NCI-H510A treated with DMSO at 0.1 percent for 48 hours (cell line): ENCODE measurements around the gene CACNA2D1.
"Not testable (repeated sequence)": the region's sequence is repeated elsewhere in the genome, so short reads cannot be mapped to it uniquely, and the experiment has no call there.

ENCODE experiments used
- DNase-seq: peaks from one replicate; lab custom pipeline; 2025; lab: John Stamatoyannopoulos, UW

CACNA2D1 gene

GRCh38 chr7:82434275-82435022 lies 9.1 kb downstream of the CACNA2D1 start:
- DNase-seq = no peak

- DNase-seq = no peak
These were observed 10.1 kb downstream of the CACNA2D1 start for GRCh38 chr7:82433507-82433906.

DNA sequence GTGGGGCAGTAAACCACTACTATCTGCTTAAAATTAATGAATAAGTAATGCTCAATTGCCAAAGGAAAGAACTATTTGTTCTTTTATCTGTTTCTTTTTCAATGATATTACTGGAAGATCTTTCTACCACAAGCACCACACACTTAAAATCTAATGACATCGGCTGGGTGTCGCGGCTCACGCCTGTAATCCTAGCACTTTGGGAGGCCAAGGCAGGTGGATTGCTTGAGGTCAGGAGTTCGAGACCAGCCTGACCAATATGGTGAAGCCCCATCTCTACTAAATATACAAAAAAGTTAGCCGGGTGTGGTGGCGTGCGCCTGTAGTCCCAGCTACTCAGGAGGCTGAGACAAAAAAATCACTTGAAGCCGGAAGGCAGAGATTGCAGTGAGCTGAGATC lies 10.8 kb downstream of the CACNA2D1 start:
- DNase-seq = not testable (repeated sequence)

DNA sequence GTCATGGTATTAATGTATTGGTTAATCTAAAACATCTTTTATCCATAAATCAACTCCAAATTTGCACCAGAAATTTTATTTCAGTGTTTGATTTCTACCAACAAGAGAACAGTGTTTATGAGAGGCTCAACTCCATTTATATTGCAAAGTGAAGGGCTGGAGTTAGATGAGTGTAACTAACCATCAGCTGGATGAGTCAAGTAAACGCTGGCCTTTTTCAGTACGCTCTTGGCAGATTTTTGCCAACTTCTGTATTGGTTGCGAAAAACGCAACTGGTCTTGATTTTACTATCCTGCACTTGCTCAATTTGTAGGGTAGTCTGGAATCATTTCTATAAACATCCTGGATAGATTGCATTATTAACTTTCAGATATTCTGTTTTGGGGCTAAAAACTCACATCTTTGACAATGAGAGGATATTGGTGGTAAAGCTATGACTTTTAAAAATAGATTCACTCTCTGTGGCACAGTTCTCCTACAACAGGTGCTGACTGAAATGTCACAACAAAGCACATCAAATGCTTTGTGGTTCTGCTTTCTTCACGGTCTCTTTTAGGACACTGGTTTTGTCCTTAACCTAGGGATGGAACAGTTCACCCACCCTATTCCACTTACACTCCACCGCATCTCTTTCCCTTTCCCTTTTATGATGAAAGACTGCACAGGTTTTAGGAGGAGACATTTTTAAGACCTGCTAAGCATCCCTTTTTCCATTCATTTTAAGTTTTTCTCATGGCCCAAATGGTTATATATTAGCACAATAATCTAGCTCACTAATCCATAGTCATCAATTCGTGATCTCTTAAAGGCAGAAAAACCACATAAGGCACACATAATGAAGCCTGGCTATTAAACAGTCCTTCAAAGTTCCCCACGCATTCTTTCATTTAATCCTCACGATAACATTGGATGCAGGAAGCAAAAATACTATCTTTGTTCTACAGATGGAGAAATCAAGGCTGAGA lies 12.8 kb downstream of the CACNA2D1 start:
- DNase-seq = no peak

DNA sequence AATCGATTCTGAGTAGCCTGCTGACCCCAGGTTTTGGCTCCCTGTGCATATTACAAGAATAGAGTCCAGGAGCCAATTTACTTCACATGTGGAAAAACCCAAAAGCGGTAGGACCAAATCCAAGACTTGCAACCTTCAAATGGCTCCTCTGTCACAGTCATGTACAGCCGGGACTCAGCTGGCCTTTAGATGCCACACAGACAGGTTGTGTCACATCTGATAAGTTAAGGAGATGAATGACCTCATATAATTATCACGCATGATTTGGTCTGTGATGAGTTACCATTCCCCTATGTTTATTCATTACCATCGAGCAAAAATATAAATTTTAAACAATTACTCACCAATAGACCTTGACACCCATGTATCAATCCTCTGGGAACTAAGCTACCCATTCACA lies 14.2 kb downstream of the CACNA2D1 start:
- DNase-seq = no peak

GRCh38 chr7:82428186-82428961 lies 15.2 kb downstream of the CACNA2D1 start:
- no peak for DNase-seq

GRCh38 chr7:82423446-82423845 lies 20.1 kb downstream of the CACNA2D1 start:
- no peak for DNase-seq

DNA sequence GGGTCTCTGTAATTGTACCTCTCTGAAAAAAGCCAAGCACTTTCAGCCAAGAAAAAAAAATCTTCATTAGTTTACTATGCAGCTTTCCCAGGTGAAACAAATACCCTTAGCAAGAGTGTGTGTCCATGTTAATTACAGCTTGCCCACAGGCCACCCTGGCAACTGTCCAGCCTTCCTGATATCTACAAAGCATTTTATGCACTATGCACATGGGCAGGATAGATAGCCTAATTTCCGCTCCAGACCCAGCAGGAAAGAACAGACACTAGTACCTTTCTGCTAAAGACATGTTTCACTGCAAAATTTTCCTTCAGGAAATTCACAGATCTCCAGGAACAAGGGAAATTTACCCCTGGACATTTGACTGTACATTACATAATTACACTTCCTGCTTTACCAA lies 24.4 kb downstream of the CACNA2D1 start:
- no peak for DNase-seq

- no peak for DNase-seq
These were observed 25.7 kb downstream of the CACNA2D1 start for GRCh38 chr7:82417898-82418297.

GRCh38 chr7:82416402-82416801 lies 27.2 kb downstream of the CACNA2D1 start:
- no peak for DNase-seq

- DNase-seq = no peak
These were observed 29.2 kb downstream of the CACNA2D1 start for GRCh38 chr7:82414389-82414788.

GRCh38 chr7:82413237-82413636 lies 30.3 kb downstream of the CACNA2D1 start:
- DNase-seq = peak; percentile 14

- DNase-seq = no peak
These were observed 31.8 kb downstream of the CACNA2D1 start for GRCh38 chr7:82411732-82412131.

- peak; percentile 63 for DNase-seq
These were observed 33.1 kb downstream of the CACNA2D1 start for GRCh38 chr7:82410461-82410860.

DNA sequence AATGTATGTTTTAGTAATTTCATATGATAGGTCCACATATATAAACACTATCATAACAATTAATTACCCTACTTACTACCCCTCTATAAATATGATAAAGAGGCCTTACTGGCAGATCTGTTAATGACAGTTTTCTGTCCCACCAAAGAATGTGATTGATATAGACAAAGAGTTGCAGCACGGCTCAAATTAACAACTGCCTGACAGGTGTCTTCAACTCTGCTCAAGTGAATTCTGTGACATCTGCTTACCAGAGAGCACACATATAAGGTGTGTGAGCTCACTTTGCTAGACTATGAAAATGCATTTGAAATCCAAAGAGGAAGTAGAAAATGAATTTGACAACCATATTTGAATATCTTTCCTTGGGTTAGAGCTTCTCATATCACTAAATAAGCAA lies 36.6 kb downstream of the CACNA2D1 start:
- DNase-seq = no peak

DNA sequence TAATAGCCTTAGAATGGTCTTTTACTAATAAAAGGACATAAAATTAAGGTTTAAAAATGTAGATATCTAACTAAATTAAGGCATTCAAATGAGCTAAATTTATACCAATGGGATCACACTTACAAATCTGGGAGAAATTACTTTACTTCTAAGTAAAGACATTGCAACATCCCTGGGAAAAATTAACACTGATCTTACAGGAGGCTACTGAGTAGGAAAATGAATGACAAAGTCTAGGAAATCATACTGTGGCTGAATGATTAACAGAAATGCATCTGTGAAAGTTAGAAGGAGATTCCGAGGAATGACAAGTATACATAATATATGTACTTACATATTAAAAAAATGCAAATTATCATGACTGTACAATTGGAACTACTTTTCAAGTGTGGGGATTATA lies 38.3 kb downstream of the CACNA2D1 start:
- no peak for DNase-seq

DNA sequence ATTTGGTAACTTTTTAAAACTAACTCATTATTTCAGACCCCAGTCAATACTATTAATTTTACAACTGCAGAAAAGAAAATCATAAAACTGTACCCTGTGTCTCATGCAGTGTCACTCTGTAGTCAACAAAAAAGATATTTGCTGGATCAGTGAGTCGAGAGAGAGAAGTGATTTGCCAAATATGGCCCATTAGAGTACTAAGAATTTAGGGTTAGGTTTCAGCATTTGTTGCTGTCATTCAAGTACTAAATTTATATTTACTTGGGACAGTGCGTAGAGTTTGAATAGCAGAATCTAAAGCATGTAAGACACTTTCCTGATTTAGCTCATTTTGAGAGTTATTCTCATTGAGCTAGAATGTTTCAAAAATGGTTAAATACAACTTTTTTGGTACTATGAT lies 38.9 kb downstream of the CACNA2D1 start:
- DNase-seq = no peak

DNA sequence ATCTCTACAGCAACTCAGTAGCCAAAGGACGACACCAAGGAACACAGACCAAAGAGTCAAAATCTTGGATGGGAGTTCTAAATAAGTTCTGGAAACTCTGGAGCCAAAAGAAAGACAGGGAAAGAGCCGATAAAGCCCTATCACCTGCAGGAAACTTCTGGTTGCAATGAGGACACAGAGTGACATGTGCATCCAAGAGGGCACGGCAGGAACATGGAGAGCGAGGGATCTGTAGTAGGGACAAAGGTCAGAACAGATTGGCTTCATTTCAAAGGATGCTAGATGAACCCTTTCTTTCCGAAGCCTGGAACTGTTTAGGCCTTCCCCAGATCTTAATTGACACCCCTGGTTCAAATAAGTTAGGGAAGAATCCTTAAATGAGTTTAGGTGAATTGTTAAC lies 39.5 kb downstream of the CACNA2D1 start:
- DNase-seq = no peak

- DNase-seq = no peak
These were observed 45.6 kb downstream of the CACNA2D1 start for GRCh38 chr7:82397879-82398524.

DNA sequence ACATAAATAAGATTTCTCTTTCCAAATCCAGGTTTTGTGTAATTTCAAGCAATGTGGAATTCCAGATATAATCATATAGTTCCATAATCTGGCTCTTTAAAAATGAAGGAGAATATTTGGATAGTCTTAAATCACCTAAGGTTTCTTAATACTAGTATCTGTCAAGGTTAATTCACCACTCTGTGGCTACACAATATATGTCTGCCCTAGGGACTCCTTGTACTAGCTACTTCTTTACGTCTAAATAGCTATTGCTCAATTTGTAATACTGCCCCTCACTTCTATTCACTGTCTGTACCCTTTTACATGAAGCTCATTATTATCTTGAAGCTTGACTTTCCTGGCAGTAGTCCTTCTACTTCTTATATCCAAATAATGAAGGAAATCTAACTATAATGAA lies 47.2 kb downstream of the CACNA2D1 start:
- DNase-seq = no peak

DNA sequence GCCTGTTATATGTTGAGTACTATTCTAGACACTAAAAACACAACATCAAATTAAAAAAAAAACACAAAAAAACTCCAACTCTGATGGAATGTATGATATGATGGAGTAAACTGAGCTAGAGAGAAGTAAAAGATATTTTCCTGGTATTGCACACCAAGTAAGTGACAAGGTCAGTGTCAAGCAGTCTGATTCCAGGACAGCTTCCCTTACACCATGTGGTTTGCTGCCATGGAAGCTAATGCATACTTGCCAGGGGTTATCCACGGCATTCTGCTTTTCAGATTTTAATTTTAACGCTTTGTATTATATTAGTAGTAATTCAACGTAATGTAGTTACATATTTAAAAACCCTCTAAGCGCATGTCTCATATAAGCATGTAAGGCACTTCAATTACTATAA lies 48.4 kb downstream of the CACNA2D1 start:
- no peak for DNase-seq

- DNase-seq = no peak
These were observed 49.7 kb downstream of the CACNA2D1 start for GRCh38 chr7:82393840-82394220.
